VCaP (cell line): ENCODE measurements around the gene TBC1D13.
A peak's percentile ranks its signal among the peaks of the same experiment; 100 is the strongest.

ENCODE experiments used
- H3K27ac ChIP-seq: fragments of 450-650 bp; 2 replicates; pipeline ENCODE4 v1.5.1; 2017
- TF ChIP-seq, protein P1 (sequence below): fragments of 450-650 bp; conservative IDR thresholded peaks from 2 replicates; pipeline ENCODE4 v1.5.1; 2017; ENCODE audit warnings: mild to moderate bottlenecking, moderate library complexity

TBC1D13 gene

DNA sequence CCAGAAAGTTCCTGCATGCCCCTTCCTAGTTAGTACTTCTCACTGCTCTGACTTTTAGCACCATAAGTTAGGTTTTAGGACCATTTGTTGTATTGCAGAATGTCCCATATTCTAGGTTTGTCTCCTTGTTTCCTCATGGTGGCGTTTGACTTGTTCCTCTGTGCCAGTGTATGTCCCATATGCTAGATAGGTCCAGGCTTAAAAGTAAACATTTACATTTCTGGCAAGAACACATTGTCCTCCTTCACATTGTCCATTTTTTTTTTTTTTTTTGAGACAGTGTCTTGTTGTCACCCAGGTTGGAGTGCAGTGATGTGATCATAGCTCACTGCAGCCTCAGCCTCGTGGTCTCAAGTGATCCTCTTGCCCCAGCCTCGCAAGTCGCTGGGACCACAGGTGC lies 15.4 kb downstream of the TBC1D13 start:
- TF ChIP-seq, protein P1, sequence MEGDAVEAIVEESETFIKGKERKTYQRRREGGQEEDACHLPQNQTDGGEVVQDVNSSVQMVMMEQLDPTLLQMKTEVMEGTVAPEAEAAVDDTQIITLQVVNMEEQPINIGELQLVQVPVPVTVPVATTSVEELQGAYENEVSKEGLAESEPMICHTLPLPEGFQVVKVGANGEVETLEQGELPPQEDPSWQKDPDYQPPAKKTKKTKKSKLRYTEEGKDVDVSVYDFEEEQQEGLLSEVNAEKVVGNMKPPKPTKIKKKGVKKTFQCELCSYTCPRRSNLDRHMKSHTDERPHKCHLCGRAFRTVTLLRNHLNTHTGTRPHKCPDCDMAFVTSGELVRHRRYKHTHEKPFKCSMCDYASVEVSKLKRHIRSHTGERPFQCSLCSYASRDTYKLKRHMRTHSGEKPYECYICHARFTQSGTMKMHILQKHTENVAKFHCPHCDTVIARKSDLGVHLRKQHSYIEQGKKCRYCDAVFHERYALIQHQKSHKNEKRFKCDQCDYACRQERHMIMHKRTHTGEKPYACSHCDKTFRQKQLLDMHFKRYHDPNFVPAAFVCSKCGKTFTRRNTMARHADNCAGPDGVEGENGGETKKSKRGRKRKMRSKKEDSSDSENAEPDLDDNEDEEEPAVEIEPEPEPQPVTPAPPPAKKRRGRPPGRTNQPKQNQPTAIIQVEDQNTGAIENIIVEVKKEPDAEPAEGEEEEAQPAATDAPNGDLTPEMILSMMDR, result peak; percentile 32; the same call in 1 of the 2 replicates
- H3K27ac ChIP-seq, result peak overlapping the region; percentile 25; the same call in 1 of the 2 replicates

DNA sequence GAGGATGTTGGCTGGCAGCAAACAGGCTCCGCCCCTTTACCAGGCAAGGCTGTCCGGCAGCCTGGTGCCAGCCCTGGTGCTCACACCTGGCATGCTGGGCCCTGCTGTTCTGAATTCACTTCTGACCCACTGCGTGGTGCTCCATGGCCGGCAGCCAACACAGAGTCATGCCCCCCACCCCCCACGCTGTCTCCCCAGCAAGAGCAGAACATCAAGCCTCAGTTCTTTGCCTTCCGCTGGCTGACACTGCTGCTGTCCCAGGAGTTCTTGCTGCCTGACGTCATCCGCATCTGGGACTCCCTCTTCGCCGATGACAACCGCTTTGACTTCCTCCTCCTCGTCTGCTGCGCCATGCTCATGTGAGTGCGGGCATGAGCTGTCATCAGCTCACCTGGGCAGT lies 18.6 kb downstream of the TBC1D13 start:
- TF ChIP-seq, protein P1, result no peak
- H3K27ac ChIP-seq, result no peak overlapping the region

DNA sequence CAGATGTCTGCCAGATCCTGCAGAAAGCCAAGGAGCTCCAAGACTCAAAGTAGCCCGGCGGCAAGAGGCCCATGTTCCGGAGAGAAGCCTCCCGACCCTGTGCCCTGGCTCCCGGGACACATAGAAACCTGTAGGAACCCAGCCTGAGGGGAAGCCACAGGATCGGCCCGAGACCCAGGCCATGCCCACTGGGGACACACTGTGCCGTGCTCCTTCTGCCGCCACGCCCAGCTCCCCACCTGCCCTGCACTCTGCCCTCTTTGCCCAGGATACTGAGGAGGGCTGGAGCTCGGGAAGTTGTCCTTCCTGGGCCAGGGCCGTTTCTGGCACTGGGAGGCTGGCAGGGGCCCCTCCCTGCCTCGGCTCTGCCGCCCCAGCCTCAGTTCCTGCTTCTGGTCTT lies 20.8 kb downstream of the TBC1D13 start:
- TF ChIP-seq, protein P1, result no peak
- H3K27ac ChIP-seq, result no peak overlapping the region

DNA sequence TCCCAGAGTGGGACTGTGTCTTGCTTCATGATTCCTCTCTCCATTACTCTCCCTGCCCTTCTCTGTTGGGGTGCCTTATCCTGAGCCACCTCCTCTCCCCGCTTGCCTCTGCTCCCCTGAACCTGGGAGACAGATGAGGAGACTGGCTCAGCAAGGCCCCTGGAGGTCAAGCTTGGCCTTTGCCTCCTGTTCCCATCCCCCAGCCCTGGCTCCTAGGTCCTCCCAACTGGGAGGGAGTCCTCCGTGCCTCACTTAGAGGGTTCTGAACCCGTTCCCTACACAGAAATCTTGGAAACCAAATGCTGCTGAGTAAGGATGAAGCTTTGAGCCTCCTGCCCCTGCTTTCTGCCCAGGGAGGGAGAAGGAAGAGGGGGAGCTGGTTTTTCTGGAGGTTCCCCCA lies 21.5 kb downstream of the TBC1D13 start:
- no peak overlapping the region for H3K27ac ChIP-seq
- TF ChIP-seq, protein P1, result no peak

GRCh38 chr9:128809036-128809599 lies 22.1 kb downstream of the TBC1D13 start:
- TF ChIP-seq, protein P1, result no peak
- no peak overlapping the region for H3K27ac ChIP-seq

GRCh38 chr9:128809831-128810230 lies 22.8 kb downstream of the TBC1D13 start:
- H3K27ac ChIP-seq, result no peak overlapping the region
- TF ChIP-seq, protein P1, result no peak

DNA sequence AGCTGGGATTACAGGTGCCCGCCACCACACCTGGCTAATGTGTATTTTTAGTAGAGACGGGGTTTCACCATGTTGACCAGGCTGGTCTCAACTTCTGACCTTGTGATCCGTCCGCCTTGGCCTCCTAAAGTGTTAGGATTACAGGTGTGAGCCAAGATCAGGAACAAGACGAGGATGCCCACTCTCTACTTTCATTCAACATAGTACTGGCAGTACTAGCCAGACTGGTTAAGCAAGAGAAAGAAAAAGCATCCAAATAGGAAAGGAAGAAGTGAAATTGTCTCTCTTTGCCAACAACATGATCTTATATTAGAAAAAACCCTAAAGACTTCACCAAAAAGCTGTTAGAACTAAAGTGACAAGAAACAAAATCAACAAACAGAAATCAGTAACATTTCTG lies 23.8 kb downstream of the TBC1D13 start:
- TF ChIP-seq, protein P1, result no peak
- H3K27ac ChIP-seq, result peak overlapping the region; percentile 7
